ENCODE measurements around the gene CBX2.

The CBX2 gene

DNA sequence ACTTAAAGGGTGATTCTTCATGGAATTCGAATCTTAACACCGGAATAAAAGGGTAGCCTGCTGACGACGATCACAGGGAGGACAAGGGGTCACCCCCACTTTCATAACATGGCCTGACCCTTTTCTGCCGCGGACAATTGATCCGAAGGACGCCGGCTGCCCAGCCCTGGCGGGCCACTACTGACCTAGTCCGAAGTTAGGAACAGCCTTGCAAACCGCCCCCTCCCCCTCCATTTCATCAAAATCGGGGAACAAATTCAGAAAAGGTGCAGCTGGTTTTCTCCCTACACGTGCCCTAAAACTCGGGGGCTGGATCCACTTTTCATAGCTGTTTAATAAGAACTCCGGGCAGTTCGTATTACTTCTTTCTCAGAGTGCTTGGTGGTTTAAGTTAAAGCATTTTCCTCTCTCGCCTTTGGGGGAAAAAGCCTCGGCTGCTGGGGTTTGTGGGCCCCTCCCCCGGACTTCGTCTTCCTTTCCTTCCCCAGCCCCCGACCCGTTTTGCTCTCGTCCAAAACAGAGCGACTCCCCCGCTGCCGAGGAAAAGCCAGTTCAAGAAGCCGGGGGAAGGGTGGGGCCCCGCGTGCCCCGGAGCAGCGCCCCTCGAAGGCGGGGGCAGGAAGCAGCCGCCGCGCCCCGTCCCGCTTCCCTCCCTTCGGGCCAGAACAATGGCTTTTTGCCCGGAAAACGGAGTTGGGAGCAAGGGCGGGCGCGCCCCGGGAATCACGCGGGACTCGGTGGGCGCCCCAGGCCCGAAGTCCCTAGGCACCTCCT lies 641 bp upstream of the CBX2 start:
- H3K9ac ChIP-seq, result 0 out of 2 replicates have a peak overlapping the region, but pooled peaks have one; percentile 8
- TF ChIP-seq, protein P1, sequence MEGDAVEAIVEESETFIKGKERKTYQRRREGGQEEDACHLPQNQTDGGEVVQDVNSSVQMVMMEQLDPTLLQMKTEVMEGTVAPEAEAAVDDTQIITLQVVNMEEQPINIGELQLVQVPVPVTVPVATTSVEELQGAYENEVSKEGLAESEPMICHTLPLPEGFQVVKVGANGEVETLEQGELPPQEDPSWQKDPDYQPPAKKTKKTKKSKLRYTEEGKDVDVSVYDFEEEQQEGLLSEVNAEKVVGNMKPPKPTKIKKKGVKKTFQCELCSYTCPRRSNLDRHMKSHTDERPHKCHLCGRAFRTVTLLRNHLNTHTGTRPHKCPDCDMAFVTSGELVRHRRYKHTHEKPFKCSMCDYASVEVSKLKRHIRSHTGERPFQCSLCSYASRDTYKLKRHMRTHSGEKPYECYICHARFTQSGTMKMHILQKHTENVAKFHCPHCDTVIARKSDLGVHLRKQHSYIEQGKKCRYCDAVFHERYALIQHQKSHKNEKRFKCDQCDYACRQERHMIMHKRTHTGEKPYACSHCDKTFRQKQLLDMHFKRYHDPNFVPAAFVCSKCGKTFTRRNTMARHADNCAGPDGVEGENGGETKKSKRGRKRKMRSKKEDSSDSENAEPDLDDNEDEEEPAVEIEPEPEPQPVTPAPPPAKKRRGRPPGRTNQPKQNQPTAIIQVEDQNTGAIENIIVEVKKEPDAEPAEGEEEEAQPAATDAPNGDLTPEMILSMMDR (conservative IDR thresholded peaks at IDR 0.05; ENCODE audit: low read depth, low read length), result peak; percentile 35; the same call in 1 of the 2 replicates
- no peak overlapping the region for H3K4me3 ChIP-seq (IDR thresholded peaks at IDR 0.05; ENCODE audit: insufficient read depth, low read depth, low read length)
- H3K27me3 ChIP-seq (ENCODE audit: insufficient read depth, low read depth), result peaks cover 51% of the 10 kb centered on the region
- H3K36me3 ChIP-seq (ENCODE audit: insufficient read depth), result no peaks in the 10 kb centered on the region
- H3K4me2 ChIP-seq, result peak overlapping the region; percentile 90
- H2AFZ ChIP-seq (ENCODE audit: low read depth), result peak overlapping the region; percentile 81; the same call in 1 of the 2 replicates
- H4K20me1 ChIP-seq (ENCODE audit: insufficient read depth), result no peaks in the 10 kb centered on the region
- H3K79me2 ChIP-seq (ENCODE audit: insufficient read depth, low read depth), result 0 out of 2 replicates have a peak, but pooled peaks cover 5% of the 10 kb centered on the region
- H3K4me1 ChIP-seq (ENCODE audit: low read depth, poor library complexity, severe bottlenecking), result peaks cover 24% of the 10 kb centered on the region
- no peak overlapping the region for H3K27ac ChIP-seq

DNA sequence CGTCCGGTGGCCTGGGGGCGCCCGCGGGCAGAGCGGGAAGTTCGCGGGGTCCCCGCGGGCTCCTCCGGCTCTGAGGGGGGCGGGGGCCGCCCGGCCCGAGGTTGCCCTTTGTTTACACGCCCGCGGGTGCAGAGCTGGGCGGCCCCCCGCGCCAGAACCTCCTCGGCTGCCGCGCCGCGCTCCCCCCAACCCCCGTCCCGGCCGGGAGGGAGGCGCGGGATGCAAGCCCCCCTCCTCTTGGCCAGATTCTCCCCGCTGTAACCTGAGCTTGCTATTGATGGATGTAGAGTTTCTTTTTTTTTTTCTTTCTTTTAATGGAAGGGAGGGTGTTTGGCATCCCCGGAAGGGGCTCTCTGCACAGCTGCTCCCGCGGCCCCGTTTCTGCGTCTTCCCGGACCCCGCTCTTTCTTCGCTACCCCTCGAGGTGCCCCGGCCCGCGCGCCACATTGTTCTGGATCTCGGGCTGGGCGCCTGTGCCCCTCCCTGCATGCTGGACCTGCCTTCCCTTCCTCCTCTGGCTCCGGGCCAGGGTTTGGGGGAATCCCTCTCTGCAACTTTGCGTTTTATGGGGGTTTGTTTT lies 646 bp downstream of the CBX2 start:
- peaks cover 24% of the 10 kb centered on the region for H3K4me1 ChIP-seq (ENCODE audit: low read depth, poor library complexity, severe bottlenecking)
- no peaks in the 10 kb centered on the region for H3K36me3 ChIP-seq (ENCODE audit: insufficient read depth)
- no peak overlapping the region for H3K27ac ChIP-seq
- TF ChIP-seq, protein P1 (conservative IDR thresholded peaks at IDR 0.05; ENCODE audit: low read depth, low read length), result no peak
- no peaks in the 10 kb centered on the region for H4K20me1 ChIP-seq (ENCODE audit: insufficient read depth)
- H2AFZ ChIP-seq (ENCODE audit: low read depth), result peak overlapping the region; percentile 91; the same call in 1 of the 2 replicates
- peaks cover 38% of the 10 kb centered on the region for H3K27me3 ChIP-seq (ENCODE audit: insufficient read depth, low read depth)
- H3K79me2 ChIP-seq (ENCODE audit: insufficient read depth, low read depth), result 0 out of 2 replicates have a peak, but pooled peaks cover 5% of the 10 kb centered on the region
- H3K9ac ChIP-seq, result peak overlapping the region; percentile 42; the same call in 1 of the 2 replicates
- H3K4me3 ChIP-seq (IDR thresholded peaks at IDR 0.05; ENCODE audit: insufficient read depth, low read depth, low read length), result no peak overlapping the region
- peak overlapping the region; percentile 40 for H3K4me2 ChIP-seq

GRCh38 chr17:79779084-79779529 lies 1.2 kb downstream of the CBX2 start:
- TF ChIP-seq, protein P1 (conservative IDR thresholded peaks at IDR 0.05; ENCODE audit: low read depth, low read length), result no peak
- peak overlapping the region; percentile 42; the same call in 1 of the 2 replicates for H3K9ac ChIP-seq
- peaks cover 24% of the 10 kb centered on the region for H3K4me1 ChIP-seq (ENCODE audit: low read depth, poor library complexity, severe bottlenecking)
- H3K27me3 ChIP-seq (ENCODE audit: insufficient read depth, low read depth), result peaks cover 33% of the 10 kb centered on the region
- H3K27ac ChIP-seq, result no peak overlapping the region
- peak overlapping the region; percentile 40 for H3K4me2 ChIP-seq
- 0 out of 2 replicates have a peak, but pooled peaks cover 5% of the 10 kb centered on the region for H3K79me2 ChIP-seq (ENCODE audit: insufficient read depth, low read depth)
- H4K20me1 ChIP-seq (ENCODE audit: insufficient read depth), result no peaks in the 10 kb centered on the region
- H3K36me3 ChIP-seq (ENCODE audit: insufficient read depth), result no peaks in the 10 kb centered on the region
- no peak overlapping the region for H3K4me3 ChIP-seq (IDR thresholded peaks at IDR 0.05; ENCODE audit: insufficient read depth, low read depth, low read length)
- H2AFZ ChIP-seq (ENCODE audit: low read depth), result peak overlapping the region; percentile 91; the same call in 1 of the 2 replicates

DNA sequence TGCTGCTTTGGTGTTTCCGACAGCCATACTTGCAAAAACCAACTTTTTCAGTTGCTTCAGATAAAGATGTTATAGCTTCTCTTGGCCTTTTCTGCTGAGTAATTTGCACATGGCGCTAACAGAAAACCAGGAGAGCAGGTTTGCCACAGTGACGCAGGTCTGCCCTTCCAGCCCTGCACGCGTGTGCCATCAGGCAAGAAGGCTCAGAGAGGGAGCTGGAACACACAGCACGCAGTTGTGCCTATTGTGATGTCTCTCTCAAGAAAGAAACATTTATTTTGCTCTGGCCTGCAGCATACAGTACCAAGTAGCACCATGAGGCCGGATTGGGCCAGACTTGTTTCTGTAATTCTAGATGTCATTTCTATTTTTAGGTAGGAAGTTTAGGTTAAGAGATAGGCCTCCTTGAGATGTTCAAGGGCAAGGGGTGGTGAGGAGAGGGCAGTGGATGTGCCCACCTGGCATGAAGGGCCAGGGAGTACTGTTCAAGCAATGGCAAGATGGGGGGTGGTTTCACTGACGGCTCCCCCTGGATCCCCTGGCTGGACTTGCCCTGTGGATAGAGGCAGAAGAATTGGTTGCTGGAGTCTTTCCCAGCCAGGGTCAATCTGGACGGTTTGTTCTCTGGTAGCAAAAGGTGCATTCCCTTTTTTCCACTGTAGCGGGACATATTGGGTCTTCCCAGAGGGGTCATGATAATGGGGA lies 1.9 kb downstream of the CBX2 start:
- TF ChIP-seq, protein P1 (conservative IDR thresholded peaks at IDR 0.05; ENCODE audit: low read depth, low read length), result no peak
- no peaks in the 10 kb centered on the region for H3K36me3 ChIP-seq (ENCODE audit: insufficient read depth)
- no peak overlapping the region for H3K4me3 ChIP-seq (IDR thresholded peaks at IDR 0.05; ENCODE audit: insufficient read depth, low read depth, low read length)
- H3K27ac ChIP-seq, result no peak overlapping the region
- peak overlapping the region; percentile 40; the same call in 1 of the 2 replicates for H3K4me2 ChIP-seq
- H3K9ac ChIP-seq, result no peak overlapping the region
- 0 out of 2 replicates have a peak, but pooled peaks cover 5% of the 10 kb centered on the region for H3K79me2 ChIP-seq (ENCODE audit: insufficient read depth, low read depth)
- H3K27me3 ChIP-seq (ENCODE audit: insufficient read depth, low read depth), result peaks cover 26% of the 10 kb centered on the region
- H2AFZ ChIP-seq (ENCODE audit: low read depth), result no peak overlapping the region
- H4K20me1 ChIP-seq (ENCODE audit: insufficient read depth), result no peaks in the 10 kb centered on the region
- H3K4me1 ChIP-seq (ENCODE audit: low read depth, poor library complexity, severe bottlenecking), result peaks cover 24% of the 10 kb centered on the region
